ENCODE data around the gene EXOC6B.

The EXOC6B gene

DNA sequence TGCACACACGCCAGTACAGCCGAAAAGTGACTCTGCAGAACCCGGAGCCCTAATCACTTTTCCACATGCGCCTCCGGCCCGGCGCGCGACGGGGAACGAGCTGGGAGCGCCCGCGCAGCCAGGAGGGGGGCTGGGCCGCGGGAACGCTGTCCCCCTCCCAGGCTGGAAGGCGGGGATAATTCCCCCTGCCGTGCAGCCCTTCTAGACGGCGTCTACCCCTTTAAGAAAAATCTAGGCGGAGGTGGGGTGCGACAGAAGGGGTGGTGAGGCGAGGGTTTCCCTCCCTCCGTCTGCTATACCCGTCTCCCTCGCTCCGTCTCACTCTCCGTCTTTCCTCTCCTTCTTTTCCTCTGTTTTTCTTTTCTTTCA, 680.6 kb downstream of the EXOC6B start:
- peak; percentile 36 for DNase-seq (ENCODE audit: low spot score)

DNA sequence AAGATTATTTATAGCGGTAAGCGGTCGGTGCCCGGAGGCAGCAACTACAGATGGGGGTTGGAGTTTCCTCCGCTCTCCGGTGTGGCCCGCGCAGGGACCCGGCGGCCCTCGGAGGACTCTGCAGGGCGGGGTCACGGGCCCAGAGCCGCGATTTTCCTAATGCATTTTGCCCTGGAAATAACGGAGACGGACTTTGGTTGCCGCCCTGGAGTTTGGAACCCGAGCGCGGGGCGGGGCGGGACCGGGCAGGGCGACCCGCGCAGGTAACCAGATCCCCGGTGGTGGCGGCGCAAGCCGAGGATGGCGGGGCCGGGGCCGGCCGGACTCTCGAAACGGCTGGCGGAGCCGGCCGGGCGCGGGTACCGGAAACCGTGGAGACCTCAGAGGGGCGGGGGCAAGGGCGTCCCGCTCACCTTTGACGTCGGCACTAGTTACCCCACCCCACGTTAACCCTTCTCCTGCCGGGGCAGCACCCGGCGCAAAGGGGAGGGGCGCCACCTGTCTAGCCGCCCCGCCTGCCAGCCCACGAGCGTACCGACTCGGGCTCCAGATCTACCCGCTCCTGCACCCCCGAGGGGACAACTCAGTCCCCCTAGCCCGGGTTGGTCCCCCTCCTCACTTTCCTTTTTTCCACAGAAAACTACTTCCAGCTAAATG, 681.1 kb downstream of the EXOC6B start:
- peak; percentile 3 for DNase-seq (ENCODE audit: low spot score)

DNA sequence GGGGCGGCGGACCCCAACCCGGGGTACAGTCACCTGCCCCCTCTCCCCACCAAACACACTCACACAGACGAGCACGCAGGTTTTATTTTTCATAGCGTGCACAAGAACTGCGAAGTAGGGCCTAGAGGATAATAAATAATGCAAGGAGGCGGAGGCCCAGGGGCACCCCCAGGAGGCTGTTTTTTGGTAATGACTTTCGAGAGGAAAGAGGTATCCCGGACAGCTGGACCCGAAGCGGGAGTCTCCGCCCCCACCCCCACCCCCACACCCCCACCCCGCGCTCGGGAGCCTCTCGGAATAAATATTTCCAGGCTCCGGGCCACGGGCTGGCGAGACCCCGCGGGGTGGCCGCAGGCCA, 681.6 kb downstream of the EXOC6B start:
- no peak for DNase-seq (ENCODE audit: low spot score)

DNA sequence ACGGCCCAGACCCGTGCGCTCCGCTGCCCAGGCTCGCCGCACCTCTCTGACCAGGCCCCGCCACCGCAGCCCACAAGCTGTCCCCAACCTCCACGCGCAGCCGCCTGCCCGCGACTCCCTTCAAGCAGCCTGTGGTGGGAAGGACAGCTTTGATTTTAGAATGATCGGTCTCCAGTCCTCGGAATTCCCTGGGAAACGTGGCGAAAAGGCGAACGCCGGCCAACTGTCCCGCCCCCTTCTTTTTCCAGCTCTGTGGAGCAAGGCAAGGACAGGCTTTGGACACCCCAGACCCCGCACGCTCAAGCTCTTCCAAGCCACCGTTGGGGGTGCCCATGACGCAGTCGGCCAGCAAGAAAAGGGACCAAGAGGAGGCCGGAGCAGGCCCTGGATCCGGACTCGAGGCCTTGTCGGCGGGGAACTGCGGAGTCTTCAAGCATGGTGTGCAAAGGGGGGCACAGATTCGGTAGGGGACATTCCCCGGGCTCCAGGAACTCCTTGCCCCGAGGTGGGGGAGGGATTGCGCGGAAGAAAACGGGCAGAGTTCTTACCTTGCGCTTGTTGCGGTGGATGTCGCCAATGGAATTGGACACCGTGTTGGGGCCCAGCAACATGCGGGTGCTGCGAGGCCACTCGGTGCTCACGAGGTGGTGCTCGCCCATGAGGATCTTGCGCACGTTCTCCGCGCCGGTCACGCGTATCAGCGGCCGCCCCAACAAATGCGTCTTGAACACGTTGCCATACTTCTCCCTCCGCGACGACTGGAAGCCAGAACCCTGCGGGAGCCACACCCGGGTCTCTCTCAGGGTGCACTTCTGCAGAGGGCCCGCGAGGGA, 682.2 kb downstream of the EXOC6B start:
- no peak for DNase-seq (ENCODE audit: low spot score)

DNA sequence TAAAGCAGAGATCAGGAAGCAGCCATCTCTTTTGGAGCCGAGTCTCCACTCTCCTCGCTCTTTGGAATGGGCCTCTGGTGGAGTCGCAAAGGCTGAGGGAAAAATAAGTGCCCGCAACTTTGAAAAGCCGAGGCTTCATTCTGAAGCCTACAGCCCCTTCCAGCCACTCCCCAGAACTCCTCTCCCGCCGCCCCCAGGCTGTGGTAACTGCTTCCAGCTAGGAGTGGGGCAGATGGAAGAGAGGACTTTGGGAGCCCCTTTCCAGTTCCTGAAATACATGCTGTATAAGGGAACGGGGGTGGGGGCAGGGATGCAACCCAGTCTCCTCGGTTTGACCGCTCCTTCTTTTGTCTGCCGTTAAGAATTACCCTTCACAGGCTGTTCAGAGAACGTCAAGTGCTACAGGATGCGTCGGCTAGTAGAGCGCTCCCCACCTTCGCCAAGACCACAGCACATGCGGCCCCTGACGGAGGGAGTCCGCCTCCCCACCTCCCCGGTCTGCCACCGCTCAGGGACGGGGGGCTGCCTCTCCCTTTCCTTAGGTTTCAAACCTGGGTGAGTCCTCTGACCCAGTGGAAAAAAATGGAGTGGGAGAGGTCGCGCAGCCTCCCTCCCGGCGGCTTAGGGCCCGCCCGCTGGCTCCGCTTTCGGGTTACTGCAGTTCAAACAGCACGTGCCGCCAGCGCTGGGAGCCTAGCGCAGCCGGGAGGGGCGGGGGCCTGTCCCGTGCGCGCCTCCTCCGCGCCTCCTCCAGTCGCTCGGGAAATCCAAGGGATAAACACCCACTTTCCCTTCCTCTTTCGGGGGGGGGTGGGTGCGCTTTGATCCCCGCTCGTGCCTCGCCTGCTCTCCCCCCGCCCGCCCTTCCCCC, 683.0 kb downstream of the EXOC6B start:
- DNase-seq (ENCODE audit: low spot score) = peak; percentile 59

DNA sequence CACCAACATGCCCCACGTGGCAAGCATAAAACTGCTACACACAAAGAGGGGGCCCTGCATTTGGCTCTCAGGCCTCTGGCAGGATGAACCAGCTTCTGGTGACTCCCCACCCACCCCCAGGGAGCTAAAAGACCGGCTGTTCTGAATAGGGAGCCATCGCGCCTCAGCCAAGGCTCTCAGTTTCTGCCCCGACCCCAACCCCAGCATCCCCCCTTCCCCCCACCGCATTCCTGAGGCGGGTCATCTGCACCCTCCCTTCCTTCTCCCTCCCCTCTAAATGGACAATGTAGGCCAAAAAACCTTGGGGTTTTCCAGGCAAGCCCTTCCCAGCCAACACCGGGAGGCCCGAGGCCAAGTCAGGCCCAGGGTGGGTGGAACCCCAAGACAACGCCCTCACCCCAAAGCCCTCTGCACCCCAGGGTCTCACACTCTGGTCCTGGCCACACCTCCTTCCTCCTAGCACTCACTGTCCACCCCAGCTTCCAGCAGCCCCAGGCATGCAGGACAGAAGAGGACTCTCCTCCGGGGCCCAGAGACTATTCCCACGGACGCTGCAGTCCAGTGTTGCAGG, 683.9 kb downstream of the EXOC6B start:
- DNase-seq (ENCODE audit: low spot score) = no peak

DNA sequence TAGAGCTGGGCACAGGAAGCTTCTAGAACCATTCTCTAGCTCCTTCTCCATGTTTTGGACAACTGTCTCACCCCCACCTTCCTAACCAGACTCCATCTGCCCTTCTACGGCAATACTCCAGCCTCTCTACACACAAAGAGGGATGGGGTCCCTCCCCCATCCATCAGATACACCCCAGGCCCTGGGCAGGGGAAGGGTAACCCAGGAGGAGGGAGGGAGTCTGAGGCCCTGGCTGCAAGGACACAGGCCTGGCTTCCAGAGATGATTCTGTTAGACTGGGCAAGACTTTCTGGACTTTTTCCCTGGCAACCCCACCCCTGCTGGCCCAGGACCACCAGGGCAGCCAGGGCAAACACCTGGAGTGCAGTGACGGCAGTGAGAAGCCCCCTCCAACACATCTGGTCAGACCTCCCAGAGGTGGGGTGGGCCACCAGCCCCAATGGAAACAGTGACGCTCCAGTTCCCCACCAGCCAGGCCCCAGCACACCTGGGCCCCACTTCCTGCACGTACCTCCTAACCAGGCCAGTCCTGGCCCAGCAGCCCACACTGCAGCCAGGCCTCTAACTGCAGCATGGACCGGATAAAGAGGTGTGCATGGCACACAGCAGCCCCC, 684.7 kb downstream of the EXOC6B start:
- no peak for DNase-seq (ENCODE audit: low spot score)

DNA sequence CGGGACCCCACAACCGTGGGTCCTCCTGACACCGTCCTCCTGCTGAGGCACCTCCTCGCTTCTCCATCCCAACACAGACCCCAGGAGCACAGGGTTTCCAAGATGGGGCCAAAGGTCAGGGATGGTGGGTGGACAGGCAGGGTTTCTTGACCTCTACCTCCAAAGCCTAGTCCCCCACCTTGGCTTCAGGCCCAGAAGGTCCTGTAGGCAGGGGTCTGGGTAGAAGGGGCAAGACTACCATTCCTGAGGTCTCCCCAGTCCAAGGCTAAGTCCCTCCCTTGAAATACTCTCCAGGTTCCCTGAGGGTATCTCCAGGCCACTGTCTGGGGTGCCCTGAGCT, 685.2 kb downstream of the EXOC6B start:
- no peak for DNase-seq (ENCODE audit: low spot score)

DNA sequence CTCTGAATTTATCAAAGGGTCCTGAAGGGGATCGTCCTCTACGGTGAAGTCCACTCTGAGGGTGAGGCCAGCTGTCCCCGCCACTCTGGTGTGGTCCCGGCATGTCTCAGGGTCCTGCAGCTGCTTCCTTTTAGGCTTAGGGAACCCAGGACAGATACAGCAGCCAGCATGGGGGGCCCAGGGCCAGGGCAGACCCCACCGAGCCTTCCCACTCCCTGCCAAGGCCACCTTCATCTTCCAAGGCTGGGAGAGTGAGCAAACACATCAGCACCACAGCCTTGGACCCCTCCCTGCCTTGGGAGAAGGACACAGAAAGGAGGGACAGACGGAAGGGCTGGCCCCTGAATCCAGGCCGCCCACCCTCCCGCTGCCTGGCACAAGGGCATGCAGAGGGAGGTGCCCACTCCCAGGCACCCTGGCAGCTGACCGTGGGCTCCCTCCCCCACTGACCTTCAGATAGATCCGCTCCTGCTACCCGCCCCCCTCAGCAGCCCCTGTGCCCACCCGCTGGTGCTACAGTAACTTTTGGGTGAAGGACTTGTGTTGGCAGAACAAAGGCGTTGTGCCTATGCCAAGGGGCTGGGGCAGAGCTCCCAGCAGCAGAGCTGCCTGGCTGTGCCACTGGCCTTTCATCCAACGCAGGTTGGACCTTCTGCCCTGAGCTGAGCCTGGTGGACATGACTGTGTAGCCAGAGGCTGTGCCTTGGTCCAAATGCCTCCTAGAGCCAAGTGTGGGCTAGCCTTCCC, 685.8 kb downstream of the EXOC6B start:
- no peak for DNase-seq (ENCODE audit: low spot score)

DNA sequence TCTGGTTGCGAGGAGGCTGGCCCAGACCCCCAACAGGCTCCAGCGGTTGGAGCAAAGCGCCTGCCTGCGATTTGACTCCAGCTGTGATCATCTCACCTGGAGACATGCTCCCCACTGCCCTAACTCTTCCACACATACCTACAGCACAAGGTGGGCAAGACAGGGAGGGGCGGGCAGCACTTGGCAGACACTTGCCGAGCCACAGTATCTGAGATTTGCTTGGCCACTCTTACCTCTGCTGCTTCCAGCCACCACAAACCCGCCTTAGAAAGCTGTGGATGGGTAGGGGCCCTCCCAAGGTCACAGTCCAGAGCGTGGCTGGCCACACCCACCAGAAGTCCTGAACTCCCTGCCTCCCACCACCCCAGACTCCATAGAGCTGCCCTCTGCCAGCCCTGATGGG, 686.4 kb downstream of the EXOC6B start:
- DNase-seq (ENCODE audit: low spot score) = no peak

DNA sequence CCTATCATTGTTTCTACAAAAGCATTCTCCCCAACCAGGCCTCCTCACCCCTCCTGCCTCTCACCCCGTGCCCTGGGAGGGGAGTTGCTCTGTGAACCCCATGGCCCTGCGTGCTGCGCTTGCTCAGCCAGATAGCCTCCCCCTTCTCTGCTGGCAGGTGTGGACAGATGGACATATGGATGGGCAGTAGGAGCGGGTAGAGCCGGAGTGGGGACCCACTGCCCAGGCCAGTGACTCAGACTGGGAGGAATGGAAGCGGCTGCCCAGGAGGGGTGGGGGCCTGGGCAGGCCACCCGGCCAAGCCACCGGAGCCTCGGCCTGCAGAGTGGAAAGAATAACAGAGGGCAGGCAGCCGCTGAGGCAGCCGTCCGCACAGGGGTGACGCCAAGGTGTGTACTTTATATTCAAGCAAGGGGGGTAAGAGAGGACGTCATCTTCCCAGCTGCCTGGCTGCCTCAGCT, 686.9 kb downstream of the EXOC6B start:
- DNase-seq (ENCODE audit: low spot score) = no peak

DNA sequence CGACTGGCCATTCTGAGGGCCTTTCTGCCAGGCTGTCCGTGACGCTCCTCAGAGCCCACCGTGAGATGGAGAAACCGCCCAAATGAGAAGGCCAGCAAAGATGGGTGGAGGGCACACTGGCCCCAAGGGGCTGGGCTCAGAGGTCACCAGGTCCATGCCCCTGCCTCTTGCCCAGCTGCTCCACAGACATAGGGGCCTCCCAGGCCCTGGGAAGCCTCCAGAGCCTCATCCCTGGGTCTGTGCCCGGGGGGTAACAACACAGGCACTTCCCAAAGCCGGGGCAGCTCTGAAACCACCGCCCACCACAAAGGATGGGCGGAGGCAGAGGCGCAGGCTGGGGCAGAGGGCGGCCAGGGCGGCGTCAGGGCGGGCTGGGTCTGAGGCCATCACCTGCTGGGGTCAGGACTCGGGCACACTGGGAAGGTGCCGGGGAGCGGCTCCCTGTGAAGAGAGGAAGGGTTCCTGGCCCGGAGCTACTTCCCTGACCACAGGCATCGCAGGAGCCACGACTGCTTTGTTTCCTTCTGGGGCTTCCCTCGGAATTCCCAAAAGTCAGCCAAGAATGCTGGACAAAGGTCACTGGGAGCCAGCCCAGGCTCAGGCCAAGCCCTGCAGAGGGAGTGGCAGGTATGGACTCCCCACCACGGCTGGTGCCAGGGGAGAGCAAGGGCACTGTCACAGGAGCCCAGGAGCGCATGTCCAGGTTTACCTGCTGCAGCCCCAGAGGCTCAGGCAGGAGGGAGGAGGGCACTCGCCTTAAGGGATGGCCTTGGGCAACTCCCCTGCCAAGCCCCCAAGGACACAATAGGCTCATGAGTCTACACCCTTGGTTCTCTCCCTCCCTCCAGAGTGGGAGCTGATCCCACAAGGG, 687.6 kb downstream of the EXOC6B start:
- DNase-seq (ENCODE audit: low spot score) = no peak

DNA sequence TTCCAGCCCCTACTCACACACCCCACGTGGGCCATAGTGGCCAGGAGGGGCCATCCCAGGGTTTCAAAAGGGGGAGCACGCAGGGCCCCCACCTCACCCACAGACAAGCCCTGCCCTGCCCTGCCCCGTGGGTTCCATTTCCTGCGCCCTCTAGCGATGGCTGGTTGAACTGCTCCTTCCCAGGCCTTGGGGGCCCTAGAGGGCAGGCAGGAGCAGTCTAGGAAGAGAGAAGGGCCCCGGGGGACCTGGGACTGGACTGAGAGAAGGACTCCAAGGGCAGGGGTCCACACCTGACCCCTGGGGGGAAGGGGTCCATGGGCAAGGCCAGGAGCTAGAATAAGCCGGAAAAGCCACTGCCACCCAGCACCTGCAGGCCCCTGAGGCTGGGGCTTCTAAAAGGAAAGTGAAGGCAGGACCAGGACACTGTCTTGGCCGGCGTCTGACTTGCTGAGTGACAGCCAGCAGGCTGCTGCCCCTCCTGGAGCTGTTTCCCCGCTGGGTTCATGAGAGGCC, 688.3 kb downstream of the EXOC6B start:
- peak; percentile 64 for DNase-seq (ENCODE audit: low spot score)

DNA sequence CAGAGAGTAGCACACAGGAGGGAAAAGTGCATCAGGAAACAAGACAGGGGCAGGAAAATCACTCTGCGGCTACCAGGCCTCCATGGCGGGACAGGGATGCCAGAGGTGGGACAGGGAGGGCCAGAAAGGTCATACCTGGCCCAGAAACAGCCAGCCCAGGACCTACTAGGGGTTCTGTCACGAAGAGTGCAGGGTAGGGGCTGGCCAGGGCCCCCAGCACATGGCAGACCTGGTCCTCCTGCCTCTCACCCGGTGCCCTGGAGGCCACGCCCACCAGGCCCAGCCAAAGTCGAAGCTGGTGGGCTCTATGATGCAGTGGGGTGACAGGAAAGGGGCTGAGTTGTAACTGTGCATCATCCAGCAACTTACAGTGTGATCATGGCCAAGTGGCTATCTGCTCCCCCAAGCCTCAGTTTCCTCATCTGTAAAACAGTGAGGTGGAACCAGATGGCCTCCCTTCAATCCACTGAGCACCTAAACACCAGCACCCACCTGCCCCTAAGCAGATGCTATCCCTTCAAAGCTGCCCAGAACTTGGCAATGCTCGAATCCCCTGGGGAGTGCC, 688.8 kb downstream of the EXOC6B start:
- no peak for DNase-seq (ENCODE audit: low spot score)

DNA sequence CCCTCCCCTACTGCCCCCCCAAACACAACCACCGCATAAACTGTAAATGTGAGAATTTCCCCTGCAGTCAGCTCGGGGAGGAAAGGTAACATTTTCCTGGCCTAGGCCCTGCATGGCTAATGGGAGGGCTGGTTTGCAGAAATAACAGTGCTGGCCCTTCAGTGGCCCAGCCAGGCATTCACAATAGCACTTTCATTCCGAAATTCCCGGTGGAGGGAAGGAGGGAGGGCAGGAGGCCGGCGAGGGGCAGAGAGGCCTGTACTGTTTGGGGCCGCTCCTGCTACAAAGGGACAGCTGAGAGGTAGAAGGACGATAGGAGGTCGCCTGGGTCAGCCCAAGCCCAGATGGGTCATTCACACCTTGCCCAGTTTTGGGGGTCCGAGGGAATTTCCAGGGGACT, 689.5 kb downstream of the EXOC6B start:
- DNase-seq (ENCODE audit: low spot score) = peak; percentile 57

DNA sequence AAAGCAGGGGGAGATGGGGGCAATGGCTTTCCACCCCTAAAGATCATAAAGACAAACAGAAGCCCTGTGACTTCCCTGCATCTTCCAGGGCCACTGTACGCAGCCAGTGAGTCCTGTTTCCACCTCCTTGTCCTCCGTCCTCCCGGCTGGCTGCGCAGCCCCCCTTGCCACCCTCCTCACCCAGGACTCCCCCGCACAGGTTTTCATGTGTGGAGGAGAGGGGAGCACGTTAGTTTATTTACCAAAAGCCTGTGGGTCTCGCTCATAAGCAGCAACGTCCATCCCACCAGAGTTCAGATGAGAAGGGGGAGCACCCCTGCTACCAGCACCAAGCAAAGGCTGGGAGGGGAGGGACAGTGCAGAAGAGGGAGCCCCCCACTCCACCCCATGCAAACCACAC, 689.9 kb downstream of the EXOC6B start:
- DNase-seq (ENCODE audit: low spot score) = no peak

DNA sequence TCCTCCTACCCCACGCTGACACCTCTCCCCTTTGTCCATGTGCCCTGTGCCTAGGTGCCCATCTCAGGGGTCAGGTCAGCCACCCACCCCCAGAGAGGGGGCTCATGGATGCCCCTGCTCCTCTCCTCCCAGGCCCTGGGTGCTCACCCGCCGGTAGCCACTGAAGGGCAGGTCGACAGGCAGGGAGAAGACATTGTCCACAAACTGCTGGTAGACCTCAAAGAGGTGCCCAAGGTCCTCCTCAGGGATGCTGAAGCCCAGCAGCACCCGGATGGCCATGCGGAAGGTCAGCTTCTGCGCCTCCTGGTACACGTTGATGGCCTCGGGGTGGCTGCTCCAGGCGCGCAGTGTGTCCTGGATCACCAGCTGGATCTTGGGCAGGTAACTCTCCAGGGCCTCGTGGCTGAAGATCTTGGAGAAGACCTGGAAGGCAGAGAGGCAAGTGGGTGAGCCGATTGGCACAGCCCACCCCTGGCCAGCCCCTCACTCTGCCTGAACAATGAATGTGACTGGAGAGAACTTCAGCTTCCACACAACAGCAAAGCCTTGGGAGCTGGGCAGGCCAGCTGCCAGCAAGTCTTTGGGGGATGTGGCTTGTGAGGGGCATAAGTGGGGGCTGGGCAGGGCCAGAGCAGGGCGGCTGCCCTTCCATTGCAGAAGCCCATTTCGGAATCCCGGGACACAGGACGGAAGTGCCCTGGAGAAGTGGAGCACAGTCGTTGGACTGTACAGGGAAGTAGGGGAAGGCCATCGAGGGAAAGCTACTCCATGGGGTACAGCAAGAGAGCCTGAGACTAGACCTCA, 690.6 kb downstream of the EXOC6B start:
- no peak for DNase-seq (ENCODE audit: low spot score)

DNA sequence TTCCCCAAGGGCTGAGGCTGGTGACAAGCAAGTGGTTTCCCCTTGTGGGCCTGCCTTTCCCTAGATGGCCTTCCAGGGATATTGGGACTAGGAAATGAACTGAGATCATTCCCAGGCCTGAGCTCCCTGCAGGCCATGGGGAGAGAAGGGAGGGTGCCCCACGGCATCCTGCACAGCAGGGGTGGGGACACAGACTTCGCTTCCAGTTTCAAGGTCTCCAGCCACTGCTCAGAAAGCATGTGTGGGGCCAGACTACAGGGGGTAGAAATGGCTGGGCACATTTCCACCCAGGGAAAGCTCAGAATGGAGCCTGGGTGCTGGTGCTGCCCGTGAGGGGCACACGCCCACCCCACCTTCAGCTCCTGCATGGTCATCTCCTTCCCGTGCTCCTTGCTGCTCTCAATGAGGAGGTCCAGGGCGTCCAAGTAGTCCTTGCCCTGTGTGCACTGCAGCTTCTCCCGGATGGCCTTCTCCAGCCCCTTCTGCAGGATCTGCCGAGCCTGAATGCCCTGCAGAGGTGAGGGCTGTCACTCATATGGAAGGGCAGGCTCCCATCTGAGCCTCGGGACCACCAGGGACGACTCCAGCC, 691.3 kb downstream of the EXOC6B start:
- no peak for DNase-seq (ENCODE audit: low spot score)

All from Ammon's horn (tissue), 1 donor.